Dermis microvascular lymphatic vessel endothelial cell (primary cell): ENCODE data around the gene ATP6AP1. TPM values are rescaled to one million over a fixed set of nuclear protein-coding genes. Genes with fewer than 3 reads are reported as not detected.
A peak's percentile ranks its signal among the peaks of the same experiment; 100 is the strongest.
"Not testable (repeated sequence)": the region's sequence is repeated elsewhere in the genome, so short reads cannot be mapped to it uniquely, and the experiment has no call there.

Experiments used
- DNase-seq, 2 donors: peaks; one replicate each; pipeline versions ENCODE4 v3.0.0 to v3.0.0-alpha.2; 2010; ENCODE audit warnings: low read depth in 2 of 2
- total RNA-seq: library from RNA; depleted of rRNA; stranded (reverse); fragments of >200 nt; gene quantifications from 2 replicates; pipeline ENCODE4 v1.2.1, GENCODE V29; 2014

ATP6AP1 gene, protein sequence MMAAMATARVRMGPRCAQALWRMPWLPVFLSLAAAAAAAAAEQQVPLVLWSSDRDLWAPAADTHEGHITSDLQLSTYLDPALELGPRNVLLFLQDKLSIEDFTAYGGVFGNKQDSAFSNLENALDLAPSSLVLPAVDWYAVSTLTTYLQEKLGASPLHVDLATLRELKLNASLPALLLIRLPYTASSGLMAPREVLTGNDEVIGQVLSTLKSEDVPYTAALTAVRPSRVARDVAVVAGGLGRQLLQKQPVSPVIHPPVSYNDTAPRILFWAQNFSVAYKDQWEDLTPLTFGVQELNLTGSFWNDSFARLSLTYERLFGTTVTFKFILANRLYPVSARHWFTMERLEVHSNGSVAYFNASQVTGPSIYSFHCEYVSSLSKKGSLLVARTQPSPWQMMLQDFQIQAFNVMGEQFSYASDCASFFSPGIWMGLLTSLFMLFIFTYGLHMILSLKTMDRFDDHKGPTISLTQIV
- 58.0 and 105 TPM in 2 replicates for total RNA-seq

DNA sequence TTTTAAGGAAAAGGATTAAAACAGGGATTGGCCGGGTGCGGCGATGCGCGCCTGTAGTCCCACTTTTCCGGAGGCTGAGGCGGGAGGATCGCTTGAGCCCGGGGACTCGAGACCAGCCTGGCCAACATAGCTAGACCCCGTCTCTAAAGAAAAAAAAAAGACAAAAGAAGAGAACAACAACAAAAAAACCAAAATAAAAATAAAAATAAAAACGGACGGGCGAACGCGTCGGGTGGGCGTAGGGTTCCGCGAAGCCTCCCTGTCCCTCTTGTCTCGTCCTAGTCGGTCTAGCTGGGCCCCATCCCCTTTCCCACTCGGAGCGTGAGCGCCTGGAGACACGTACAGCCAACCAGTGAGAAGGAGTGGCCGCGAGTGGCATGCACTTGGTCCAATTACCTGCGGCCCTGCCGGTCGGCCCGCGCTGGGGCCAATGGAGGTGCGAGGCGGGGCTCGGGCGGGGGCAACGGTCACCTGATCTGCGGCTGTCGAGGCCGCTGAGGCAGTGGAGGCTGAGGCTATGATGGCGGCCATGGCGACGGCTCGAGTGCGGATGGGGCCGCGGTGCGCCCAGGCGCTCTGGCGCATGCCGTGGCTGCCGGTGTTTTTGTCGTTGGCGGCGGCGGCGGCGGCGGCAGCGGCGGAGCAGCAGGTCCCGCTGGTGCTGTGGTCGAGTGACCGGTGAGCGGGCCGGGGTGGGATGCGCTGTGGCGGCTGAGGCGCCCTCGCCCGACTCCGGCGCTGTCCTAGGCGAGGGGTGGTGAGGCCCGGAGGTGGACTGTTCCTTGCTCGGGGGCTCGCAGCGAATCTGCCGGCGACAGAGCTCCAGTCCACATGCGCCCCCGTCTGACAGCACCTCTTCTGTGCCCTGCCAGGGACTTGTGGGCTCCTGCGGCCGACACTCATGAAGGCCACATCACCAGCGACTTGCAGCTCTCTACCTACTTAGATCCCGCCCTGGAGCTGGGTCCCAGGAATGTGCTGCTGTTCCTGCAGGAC is at the start of gene ATP6AP1:
ATP6AP1 (plus strand) TSS at position 502 of the 996 bp plus-strand sequence; CDS start at position 518, 16 bp downstream.
- DNase-seq: peak; percentile 85 to 96

DNA sequence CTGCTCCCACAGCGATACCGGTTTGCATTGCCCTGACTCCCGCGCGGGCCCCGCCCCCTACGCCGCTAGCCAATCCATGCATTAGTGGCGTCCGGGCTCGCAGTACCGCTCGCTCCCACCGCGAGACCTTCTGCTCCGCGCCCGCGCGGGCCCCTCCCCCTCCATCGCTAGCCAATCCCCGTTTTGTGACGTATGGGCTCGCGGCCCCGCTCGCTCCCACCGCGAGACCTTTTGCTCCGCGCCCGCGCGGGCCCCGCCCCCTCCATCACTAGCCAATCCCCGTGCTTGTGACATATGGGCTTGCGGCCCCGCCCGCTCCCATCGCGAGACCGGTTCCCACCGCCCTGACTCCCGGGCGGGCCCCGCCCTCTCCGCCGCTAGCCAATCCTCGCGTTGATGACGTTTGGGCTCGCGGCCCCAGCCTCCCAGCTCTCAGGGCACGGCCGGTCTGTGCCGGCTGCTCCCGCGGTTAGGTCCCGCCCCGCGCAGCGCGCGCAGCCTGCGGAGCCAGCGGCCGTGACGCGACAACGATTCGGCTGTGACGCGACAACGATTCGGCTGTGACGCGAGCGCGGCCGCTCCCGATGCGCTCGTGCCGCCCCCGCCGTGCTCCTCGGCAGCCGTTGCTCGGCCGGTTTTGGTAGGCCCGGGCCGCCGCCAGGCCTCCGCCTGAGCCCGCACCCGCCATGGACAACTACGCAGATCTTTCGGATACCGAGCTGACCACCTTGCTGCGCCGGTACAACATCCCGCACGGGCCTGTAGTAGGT is 49.5 kb upstream of the ATP6AP1 start, which contains the start of gene EMD:
EMD (plus strand) TSS at position 497 of the 770 bp plus-strand sequence; CDS start at position 687, 190 bp downstream.
- DNase-seq: peak; percentile 91 to 97

DNA sequence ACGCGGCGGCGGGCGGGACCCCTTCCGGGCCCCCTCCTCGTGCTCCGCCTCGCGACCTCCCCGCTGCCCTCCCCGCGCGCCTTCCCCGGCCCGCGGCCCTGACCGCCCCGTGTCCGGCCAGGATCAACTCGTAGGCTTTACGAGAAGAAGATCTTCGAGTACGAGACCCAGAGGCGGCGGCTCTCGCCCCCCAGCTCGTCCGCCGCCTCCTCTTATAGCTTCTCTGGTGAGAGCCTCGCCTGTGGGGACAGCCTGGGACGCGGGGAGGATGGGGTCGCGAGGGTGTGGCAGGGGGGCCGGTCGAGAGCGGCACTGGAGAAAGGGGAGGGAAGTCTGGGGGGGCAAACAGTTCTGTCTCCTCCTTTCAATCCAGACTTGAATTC is 48.9 kb upstream of the ATP6AP1 start:
- DNase-seq: no peak

DNA sequence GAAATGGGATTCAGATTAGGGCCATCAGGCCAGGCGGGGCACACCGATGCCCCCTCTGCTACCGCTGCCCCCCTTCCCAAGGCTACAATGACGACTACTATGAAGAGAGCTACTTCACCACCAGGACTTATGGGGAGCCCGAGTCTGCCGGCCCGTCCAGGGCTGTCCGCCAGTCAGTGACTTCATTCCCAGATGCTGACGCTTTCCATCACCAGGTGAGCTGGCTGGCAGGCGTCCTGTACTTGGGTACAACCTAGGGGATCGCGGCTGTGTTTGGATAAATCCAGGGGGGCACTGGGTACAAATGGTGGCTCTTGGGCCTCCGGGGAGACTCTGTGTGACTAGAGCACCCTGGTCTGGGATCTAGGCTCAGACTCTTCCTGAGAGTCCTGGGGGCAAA is 48.3 kb upstream of the ATP6AP1 start:
- no peak for DNase-seq

DNA sequence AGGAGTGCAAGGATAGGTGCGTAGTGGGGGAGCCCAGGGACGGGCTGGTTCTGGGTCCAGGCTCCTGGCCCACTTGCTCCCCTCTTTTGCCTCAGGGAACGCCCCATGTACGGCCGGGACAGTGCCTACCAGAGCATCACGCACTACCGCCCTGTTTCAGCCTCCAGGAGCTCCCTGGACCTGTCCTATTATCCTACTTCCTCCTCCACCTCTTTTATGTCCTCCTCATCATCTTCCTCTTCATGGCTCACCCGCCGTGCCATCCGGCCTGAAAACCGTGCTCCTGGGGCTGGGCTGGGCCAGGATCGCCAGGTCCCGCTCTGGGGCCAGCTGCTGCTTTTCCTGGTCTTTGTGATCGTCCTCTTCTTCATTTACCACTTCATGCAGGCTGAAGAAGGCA is 47.7 kb upstream of the ATP6AP1 start:
- DNase-seq: no peak

DNA sequence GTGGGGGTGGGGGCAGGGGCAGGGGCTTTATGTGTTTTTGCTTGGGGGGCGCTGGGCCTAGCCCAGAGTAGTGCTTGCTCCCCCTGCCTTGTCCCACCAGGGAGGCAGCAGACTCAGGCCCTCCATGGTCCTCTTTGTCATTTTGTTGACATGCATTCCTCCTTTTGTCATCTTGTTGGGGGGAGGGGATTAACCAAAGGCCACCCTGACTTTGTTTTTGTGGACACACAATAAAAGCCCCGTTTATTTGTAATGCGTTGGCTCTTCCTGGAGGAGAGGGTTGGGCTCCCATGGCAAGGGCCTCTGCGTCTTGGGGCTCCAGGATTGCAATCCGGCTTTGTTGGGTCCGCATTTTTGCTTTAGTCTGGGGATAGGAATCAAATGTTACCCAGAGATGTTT is 47.2 kb upstream of the ATP6AP1 start:
- DNase-seq: no peak

DNA sequence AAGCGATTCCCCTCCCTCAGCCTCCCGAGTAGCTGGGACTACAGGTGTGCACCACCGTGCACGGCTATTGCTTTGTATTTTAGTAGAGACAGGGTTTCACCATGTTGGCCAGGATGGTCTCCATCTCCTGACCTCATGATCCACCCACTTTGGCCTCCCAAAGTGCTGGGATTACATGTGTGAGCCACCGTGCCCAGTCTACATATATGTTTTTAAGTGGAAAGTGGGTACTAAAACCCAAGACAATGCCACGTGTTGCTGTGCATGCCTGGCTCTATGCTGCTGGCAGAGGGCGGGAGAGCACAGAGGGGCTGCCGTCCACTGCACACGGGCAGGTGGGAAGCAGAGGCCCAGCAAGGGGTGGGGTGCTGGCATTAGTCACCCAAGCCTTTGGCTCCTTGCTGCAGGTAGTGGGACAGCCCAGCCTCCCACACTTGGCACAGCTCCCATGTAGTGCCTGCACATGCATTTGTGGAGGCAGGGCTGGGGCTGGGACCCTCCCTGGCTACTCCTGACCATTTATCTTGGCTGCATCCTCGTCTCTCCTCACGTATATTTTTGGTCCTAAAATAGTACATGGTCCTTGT is 45.9 kb upstream of the ATP6AP1 start:
- DNase-seq: no peak

DNA sequence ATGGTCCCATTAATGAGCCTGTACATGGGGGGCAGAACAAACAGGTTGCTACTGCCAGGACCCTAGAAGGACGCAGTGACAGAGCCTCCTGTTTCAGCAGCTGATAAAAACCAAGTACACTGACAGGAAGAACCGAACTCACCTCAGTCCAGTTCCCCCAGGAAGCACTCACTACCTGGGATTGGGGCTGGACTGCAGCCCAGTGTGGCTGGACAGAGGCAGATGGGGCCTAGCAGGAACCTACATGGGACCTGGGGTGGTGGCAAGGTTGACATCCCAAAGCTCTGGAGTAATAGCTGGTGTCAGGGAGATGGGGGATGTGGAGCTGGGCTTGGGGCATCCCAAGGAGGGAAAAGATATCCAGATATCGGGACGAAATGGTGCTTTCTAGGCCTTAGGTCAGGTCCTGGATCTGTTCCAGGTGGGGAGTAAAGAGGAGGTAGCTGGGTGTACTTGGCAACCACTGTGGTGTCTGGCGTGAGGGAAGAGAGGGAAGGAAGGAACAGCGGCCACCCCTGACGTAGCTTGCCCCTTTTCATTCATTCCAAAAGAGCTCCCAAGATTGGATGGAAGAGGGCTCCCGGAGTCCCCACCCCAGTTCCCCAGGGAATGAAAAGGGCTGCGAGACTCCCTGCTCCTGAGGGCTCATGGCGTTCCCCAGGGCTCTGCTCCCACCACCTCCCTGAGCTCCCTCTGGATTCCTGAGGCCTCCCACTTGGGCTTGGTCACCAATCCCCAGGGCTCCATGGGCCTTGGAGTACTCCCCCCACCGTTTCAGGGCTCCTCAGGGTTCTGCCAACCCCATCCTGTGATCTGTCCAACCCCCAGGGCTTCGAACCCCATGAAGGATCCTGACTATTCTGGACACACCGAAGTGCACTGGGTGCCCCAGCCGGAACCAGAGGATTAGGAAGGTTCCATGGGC is 44.9 kb upstream of the ATP6AP1 start:
- DNase-seq: no peak

DNA sequence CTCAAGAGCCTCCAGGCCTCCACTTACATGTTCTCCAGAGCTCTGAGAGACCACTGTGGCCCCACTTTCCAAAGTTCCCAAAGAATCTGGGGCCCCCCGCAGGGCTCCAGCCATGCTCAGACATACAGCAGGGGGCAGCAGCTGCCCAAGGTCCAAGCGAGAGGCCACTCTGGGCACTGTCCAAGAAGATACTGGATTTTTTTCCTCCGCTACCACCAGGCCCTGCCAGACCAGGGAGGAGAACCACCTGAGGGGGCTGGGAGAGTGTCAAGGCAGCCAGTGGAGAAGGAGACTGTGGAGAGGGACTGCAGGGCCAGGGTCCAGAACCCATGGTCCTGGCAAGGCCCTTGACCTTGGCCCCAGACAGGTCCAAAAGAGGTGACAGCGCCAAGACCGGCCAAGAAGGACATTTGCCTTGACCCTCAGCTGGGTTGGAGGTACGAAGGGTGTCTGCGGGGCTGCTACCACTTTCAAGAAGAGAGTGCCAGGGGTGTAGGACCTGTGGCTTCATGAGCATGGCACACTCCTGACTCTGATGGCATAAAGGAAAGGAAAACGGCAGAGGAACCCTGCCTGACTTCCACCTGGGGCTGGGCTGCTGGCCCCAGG is 44.1 kb upstream of the ATP6AP1 start:
- no peak for DNase-seq

DNA sequence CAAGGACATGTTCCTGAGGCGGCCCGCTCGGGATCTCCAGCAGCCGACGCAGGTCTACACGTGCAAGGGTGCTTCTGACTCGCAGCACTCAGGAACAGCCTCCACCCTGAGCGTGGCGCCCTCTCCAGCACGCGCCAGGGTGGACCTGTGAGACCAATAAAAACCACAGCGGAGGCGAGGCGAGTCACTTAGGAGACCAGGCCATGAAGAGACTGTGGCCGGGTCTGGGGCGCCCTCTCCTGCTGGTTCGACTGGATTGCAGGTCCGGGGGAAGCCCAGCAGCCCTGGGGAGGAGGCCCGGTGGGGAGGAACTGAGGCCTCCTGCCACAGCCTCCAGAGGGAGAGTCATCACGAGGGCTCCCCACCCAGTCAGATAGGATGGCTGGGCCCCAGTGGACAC is 40.4 kb upstream of the ATP6AP1 start:
- DNase-seq: not testable (repeated sequence)

DNA sequence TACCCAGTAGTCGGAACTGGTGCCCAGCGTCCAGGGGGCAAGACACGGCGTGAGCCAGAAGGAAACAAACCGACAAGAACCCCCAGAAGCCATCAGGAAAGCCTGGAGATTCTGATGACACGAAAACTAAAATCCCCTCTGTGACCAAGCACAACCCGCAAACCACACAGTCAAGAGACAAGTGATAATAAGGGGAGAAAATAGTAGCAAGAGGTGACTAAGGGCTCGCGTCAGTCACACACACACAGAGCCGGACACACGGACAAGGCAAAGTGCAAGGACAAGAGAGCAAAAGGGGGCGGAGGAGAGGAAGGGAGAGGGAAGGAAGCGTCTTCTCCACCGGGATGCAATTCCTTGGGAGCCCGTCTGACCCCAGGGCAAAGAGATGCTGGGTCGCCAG is 39.8 kb upstream of the ATP6AP1 start:
- not testable (repeated sequence) for DNase-seq

DNA sequence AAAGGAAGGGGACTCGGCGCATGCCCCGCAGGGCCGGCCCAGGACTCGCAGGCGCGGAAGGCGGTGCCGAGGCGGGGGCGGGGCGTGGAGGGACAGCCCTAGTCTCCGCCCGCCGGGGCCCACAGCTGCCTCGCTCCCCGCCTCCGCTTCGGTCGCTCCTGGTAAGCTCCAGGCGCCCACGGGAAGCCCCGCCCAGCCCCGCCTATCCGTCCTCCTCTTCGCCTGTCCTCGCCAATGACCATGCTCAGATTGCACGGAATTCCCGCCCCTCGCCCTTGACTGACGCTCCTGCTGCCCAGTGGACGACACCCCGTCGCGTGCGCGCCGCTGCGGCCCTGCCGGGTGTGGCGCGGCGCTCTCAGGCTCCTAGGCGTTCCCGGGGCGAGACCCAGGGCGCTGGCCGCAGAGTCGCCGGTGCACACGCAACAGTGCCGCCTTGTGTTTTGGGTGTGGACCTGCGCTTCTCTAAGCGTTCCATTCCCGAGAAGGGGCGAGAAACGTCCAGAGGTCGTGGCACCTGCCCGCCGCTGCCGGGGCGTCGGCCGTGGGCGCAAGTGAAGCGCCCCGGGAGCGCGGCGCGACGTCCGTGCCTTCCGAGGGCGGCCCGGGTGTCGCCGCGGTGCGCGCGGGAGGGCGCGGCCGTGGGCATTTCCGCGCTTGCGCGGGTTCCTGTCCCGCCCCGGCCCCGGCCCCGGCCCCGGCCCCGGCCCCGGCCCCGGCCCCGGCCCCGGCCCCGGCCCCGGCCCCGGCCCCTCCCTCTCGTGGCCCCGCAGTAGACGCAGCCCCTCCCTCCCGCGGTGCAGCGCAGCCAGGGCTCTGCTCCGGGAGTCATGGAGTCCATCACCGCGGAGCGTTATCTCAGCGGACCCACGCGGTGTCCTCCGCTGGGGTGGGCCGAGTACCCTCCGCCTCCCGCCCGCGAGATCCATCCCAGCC is 38.4 kb upstream of the ATP6AP1 start:
- DNase-seq: not testable (repeated sequence)

DNA sequence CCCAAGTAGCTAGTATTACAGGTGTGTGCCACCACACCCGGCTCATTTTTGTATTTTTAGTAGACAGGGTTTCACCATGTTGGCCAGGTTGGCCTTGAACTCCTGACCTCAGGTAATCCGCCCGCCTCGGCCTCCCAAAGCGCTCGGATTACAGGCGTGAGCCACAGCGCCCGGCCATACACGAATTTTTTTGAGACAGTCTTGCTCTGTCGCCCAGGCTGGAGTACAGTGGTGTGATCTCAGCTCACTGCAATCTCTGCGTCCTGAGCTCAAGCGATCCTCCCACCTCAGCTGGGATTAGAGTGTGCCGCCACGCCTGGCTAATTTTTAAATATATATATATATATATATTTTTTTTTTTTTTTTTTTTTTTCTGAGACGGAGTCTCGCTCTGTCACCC is 32.1 kb upstream of the ATP6AP1 start:
- DNase-seq: not testable (repeated sequence)

DNA sequence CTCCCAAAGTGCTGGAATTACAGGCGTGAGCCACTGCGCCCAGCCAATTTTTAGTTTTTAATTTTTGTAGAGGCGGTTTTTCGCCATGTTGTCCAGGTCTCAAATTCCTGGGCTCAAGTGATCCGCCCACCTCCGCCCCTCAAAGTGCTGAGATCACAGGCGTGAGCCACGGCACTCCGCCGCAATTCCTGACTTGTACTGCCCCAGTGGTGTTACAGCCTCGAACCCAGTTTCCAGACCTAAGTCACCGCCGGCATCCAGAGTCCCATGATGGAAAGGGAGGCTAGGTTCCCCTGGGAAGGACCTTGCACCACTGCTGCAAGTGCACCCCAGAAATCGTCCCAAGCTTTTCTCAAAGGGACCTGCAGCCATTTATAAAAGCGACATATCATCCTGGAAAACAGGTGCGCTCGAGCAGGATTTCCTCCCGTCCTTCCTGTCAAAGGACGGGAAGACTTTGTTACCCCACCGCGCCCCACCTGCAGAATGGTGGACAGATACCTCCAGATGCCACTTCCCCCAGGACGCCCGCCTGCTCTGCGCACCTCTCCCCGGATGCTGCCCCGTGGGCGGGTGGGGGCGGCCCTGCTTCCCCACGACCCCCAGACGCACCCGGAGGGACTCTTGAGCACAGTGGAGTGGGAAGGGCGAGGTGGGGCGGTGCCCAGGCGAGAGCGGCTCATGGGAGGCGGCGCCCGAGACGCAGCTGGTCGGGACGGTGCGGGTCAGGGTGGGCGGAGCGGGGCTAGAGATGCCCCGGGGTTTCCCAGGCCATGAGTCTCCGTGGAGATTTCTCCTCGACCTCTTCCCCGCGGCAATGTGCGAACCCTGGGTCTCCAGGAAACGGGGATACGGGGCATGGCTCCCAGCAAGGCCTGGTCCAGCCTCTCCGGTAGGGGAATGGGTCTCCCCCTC is 31.2 kb upstream of the ATP6AP1 start:
- DNase-seq: peak in 1 of 2 donors; percentile 79

DNA sequence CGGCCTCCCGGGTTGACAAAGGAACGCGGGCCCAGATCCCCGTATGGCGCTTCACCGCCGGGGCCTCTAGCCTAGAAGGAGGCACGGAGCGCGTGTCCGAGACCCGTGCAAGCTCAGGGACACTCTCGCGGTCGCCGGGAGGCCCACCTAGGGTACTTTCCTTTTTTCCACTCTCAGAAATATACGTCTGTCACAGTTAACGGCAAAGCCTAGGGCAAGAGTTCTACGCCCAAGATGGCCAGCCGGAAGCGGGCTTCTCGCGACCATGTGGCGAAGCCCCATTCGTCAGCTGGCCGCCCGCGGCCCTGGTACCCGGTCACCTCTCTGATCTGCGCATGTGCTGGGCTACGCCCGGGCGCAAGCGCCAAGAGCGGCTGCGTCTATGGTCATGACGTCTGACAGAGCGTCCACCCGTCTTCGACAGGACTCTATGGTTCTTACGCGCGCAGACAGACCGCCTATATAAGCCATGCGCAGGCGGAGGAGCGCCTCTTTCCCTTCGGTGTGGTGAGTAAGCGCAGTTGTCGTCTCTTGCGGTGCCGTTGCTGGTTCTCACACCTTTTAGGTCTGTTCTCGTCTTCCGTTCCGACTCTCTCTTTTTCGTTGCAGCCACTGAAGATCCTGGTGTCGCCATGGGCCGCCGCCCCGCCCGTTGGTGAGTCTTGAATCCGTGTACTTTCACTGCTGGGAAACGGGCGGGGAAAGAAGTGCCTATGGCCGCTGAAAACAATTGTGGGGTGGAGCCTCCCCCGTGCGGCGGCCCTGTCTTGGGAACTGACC is 30.4 kb upstream of the ATP6AP1 start, which contains the start of gene RPL10:
RPL10 (plus strand) TSS at position 490 of the 780 bp plus-strand sequence; CDS start at position 633, 143 bp downstream.
- peak; percentile 95 to 97 for DNase-seq
